Retinal pigment epithelial cell (primary cell): Measurements from ENCODE around the gene SSTR5.

Experiments
- DNase-seq: peaks from one replicate; pipeline ENCODE4 v3.0.0-alpha.2; 2010; ENCODE audit warnings: low read depth
- H3K4me3 ChIP-seq: 2 replicates; pipeline ENCODE4 v1.5.1; 2011; ENCODE audit warnings: mild to moderate bottlenecking, low read length, control low read depth, moderate library complexity
- TF ChIP-seq, protein P1 (sequence below): conservative IDR thresholded peaks from 2 replicates; pipeline ENCODE4 v1.5.1; 2011; ENCODE audit warnings: low read depth, low read length, control low read depth, inconsistent platforms

Gene SSTR5

GRCh38 chr16:1049976-1050247, 22.6 kb upstream of the SSTR5 start:
- TF ChIP-seq, protein P1, sequence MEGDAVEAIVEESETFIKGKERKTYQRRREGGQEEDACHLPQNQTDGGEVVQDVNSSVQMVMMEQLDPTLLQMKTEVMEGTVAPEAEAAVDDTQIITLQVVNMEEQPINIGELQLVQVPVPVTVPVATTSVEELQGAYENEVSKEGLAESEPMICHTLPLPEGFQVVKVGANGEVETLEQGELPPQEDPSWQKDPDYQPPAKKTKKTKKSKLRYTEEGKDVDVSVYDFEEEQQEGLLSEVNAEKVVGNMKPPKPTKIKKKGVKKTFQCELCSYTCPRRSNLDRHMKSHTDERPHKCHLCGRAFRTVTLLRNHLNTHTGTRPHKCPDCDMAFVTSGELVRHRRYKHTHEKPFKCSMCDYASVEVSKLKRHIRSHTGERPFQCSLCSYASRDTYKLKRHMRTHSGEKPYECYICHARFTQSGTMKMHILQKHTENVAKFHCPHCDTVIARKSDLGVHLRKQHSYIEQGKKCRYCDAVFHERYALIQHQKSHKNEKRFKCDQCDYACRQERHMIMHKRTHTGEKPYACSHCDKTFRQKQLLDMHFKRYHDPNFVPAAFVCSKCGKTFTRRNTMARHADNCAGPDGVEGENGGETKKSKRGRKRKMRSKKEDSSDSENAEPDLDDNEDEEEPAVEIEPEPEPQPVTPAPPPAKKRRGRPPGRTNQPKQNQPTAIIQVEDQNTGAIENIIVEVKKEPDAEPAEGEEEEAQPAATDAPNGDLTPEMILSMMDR, result no peak
- DNase-seq, result no peak
- H3K4me3 ChIP-seq, result no peak overlapping the region

GRCh38 chr16:1050516-1050915, 22.0 kb upstream of the SSTR5 start:
- DNase-seq, result no peak
- H3K4me3 ChIP-seq, result no peak overlapping the region
- TF ChIP-seq, protein P1, result no peak

DNA sequence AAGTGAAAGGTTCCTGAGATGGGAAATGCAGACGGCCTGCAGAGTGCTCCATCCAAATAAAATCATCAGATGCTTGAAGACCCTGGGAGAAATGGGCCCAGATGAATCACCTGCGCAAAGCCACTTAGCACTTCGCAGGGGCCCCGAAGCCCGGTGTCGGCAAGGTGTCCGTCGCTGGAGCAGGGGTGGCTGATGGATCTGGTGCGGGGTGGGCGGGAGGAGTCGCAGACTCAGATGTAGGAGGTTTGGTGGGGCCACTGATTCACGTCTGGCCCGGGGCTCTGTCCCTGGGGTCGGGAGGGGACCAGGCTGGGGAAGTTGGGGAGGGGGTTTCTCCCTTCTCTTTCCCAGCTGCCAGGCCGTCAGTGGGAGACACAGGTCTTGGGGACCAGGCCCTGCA, 21.6 kb upstream of the SSTR5 start:
- DNase-seq, result no peak
- TF ChIP-seq, protein P1, result no peak
- no peak overlapping the region for H3K4me3 ChIP-seq

DNA sequence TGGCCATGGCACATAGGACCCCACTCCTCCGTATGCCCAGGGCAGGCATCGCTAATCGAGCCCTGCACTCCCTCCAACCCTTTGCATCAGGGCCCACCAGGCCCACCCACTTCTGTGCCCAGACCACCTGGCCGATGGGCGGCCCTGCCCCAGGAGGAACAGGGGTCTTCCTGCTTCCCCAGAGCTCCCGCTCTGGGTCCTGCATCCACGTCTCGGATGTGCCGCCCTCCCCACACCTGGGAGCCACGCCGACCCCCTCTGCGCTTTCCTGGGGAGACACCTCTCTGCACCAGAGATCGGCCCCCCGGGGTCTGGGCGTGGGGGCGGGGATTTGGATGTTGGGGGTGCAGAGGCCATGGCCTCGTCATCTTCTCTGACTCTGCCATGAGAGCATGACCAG, 21.1 kb upstream of the SSTR5 start:
- TF ChIP-seq, protein P1, result no peak
- no peak overlapping the region for H3K4me3 ChIP-seq
- DNase-seq, result no peak

DNA sequence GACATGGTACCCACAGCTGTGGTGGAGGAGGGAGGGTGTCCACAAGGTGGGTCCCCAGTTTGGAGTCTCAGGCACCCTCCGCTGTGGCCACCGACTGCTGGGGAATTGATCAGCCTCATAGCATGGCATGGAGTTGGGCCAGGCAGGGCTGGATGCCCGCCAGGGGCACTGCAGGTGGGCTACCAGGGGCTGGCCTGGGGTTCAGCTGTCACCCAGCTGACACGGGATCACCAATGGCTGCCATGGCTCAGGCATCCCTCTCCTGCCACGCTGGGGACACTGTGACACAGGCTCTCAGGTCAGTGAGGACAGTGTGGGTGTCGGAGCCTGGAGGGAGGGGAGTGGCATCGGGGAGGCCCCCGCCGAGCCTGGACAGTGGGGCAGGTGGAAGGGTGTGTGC, 19.8 kb upstream of the SSTR5 start:
- TF ChIP-seq, protein P1, result no peak
- no peak overlapping the region for H3K4me3 ChIP-seq
- no peak for DNase-seq

GRCh38 chr16:1053121-1053521, 19.4 kb upstream of the SSTR5 start:
- no peak overlapping the region for H3K4me3 ChIP-seq
- TF ChIP-seq, protein P1, result no peak

DNA sequence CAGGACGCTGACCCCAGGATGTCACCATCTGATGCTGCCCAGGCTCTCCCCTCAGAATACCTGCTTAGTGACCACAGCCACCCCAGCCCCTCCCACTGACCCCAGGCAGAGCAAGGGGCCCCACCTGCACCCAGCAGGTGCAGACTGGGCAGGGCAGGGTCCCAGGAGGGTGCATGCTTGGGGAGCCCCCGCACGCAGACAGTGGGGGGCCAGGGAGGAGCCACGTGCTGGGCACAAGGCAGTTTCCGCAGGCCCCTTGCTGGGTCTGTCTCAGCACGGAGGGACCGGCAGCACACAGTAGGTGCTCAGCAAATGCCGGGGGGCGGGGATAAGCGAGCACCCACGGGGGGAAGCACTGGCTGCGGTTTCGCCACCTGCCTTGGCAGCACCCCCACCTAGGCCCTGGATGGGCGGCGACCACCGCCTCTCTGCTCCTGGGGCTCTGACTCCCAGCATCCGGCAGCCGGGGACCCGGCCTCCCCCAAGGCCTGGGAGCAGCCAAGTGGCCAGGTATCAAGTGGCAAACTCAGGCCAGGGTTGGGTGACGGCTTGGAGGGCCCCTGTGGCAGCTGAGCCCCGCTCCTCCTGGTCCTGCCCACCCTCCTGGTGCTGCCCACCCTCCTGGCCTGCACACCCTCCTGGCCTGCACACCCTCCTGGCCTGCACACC, 18.7 kb upstream of the SSTR5 start:
- H3K4me3 ChIP-seq, result no peak overlapping the region
- DNase-seq, result no peak
- TF ChIP-seq, protein P1, result no peak

More at GRCh38 chr16:1053121-1053521, 19.4 kb upstream of the SSTR5 start:
- DNase-seq, result no peak
